ENCODE measurements around the gene CEMIP.

- no peak for TF ChIP-seq CTCF (conservative IDR thresholded peaks at IDR 0.05; ENCODE audit: low read depth, low read length)
- TF ChIP-seq MAFK (IDR thresholded peaks at IDR 0.05; ENCODE audit: low read depth, low read length), result no peak
- TF ChIP-seq CHD1 (IDR thresholded peaks at IDR 0.05; ENCODE audit: low read depth, low read length), result no peak
- TF ChIP-seq USF2 (IDR thresholded peaks at IDR 0.05; ENCODE audit: low read depth, low read length), result no peak
- TF ChIP-seq ELK1 (IDR thresholded peaks at IDR 0.05; ENCODE audit: borderline replicate concordance, low read depth, low read length), result no peak
- no peak for TF ChIP-seq POLR2A (IDR thresholded peaks at IDR 0.05; ENCODE audit: low read depth, low read length)
- TF ChIP-seq FOS (IDR thresholded peaks at IDR 0.05; ENCODE audit: low read depth, low read length), result no peak
- no peak for TF ChIP-seq RAD21 (IDR thresholded peaks at IDR 0.05; ENCODE audit: low read length)
- TF ChIP-seq RFX5 (IDR thresholded peaks at IDR 0.05; ENCODE audit: low read depth, low read length), result no peak
- no peak for TF ChIP-seq CEBPB (IDR thresholded peaks at IDR 0.05; ENCODE audit: low read depth, low read length)
- TF ChIP-seq BHLHE40 (IDR thresholded peaks at IDR 0.05; ENCODE audit: low read depth, low read length), result no peak
- no peak for TF ChIP-seq SMC3 (IDR thresholded peaks at IDR 0.05; ENCODE audit: low read depth, low read length)
- no peak for TF ChIP-seq RCOR1 (IDR thresholded peaks at IDR 0.05; ENCODE audit: insufficient replicate concordance, low read length)
These were observed 57.8 kb downstream of the CEMIP start for GRCh38 chr15:80837006-80837405.

Data from IMR-90 (cell line).